Esophagus muscularis mucosa (tissue), 3 donors: ENCODE measurements around the gene HMX3.

Experiments used
- CTCF ChIP-seq, 3 experiments: fragments of 200-600 bp in 2 of 3; fragments of 450-650 bp in 1 of 3; sonication (generic) in 2 of 3; IDR thresholded peaks; one replicate each; pipeline ENCODE4 v1.5.1; 2017 to 2019; ENCODE audit warnings: antibody characterized with exemption in 3 of 3, mild to moderate bottlenecking in 2 of 3, moderate library complexity in 1 of 3
- POLR2A ChIP-seq: fragments of 450-650 bp; IDR thresholded peaks from one replicate; pipeline ENCODE4 v1.6.1; 2017; ENCODE audit warnings: antibody characterized with exemption, moderate library complexity, mild to moderate bottlenecking, low read depth
- POLR2AphosphoS5 ChIP-seq, 2 donors: sonication (generic); formaldehyde crosslinking; IDR thresholded peaks; one replicate each; pipeline ENCODE4 v1.6.1; 2017; ENCODE audit warnings: antibody characterized with exemption in 2 of 2

GRCh38 chr10:123087348-123087747, 48.4 kb upstream of the HMX3 start:
- TF ChIP-seq CTCF (IDR thresholded peaks at IDR 0.05) (no peak), POLR2AphosphoS5 (IDR thresholded peaks at IDR 0.05) (no peak), POLR2A (no peak)
